HG02884 (cell line): ENCODE results near the gene EWSR1.

Source experiments
- ATAC-seq: cut with Tn5 transposase; IDR thresholded peaks from one replicate; pipeline ENCODE4 v1.9.1; 2021; ENCODE audit warnings: mild to moderate bottlenecking, moderate library complexity; ENCODE audit not compliant: unreplicated experiment

EWSR1 gene

GRCh38 chr22:29315286-29316140, 47.4 kb downstream of the EWSR1 start, which contains the start of gene RASL10A:
Gene RASL10A (minus strand): TSS chr22:29315697. CDS start chr22:29315246, 451 bp downstream.
- no peak for ATAC-seq

- ATAC-seq = no peak
Measured at GRCh38 chr22:29316141-29316828, 48.2 kb downstream of the EWSR1 start.

GRCh38 chr22:29317827-29318454, 49.9 kb downstream of the EWSR1 start:
- no peak for ATAC-seq

- no peak for ATAC-seq
Measured at GRCh38 chr22:29319072-29319471, 51.0 kb downstream of the EWSR1 start.

GRCh38 chr22:29320546-29320945, 52.5 kb downstream of the EWSR1 start:
- ATAC-seq = no peak

- ATAC-seq = no peak
Measured at GRCh38 chr22:29323641-29324040, 55.6 kb downstream of the EWSR1 start.

GRCh38 chr22:29325356-29325755, 57.3 kb downstream of the EWSR1 start:
- ATAC-seq = no peak

- no peak for ATAC-seq
Measured at GRCh38 chr22:29325785-29326315, 57.8 kb downstream of the EWSR1 start.

- no peak for ATAC-seq
Measured at GRCh38 chr22:29326481-29326880, 58.4 kb downstream of the EWSR1 start.

- no peak for ATAC-seq
Measured at GRCh38 chr22:29327089-29327764, 59.2 kb downstream of the EWSR1 start.

GRCh38 chr22:29328055-29328454, 60.0 kb downstream of the EWSR1 start:
- ATAC-seq = no peak

- no peak for ATAC-seq
Measured at GRCh38 chr22:29328566-29329500, 60.8 kb downstream of the EWSR1 start.

- ATAC-seq = no peak
Measured at GRCh38 chr22:29329581-29329980, 61.5 kb downstream of the EWSR1 start.

- ATAC-seq = no peak
Measured at GRCh38 chr22:29330291-29330690, 62.2 kb downstream of the EWSR1 start.

GRCh38 chr22:29330753-29331152, 62.7 kb downstream of the EWSR1 start:
- no peak for ATAC-seq

- ATAC-seq = no peak
Measured at GRCh38 chr22:29331213-29331612, 63.1 kb downstream of the EWSR1 start.

GRCh38 chr22:29331658-29332300, 63.7 kb downstream of the EWSR1 start:
- ATAC-seq = no peak

GRCh38 chr22:29332886-29333496, 64.9 kb downstream of the EWSR1 start:
- ATAC-seq = no peak

GRCh38 chr22:29334148-29334547, 66.1 kb downstream of the EWSR1 start:
- no peak for ATAC-seq
